ENCODE data around the gene HEG1.

DNA sequence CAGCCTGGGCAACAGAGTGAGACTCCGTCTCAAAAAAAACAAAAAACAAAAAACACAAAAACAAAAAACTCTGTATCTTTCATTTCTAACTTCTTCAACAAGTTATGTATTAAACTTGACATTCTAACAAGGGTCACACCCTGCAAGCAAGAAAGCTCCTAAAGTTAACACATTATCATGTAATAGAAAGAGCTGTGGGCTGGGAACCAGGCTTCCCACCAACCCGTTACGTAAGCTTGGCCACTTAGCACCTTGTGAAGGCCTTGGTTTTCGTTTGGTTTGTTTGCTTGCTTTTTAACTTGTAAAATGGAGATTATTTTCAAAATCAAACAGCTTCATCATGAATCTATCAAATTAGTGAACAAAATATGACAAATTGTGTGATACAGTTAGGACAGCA lies 47.0 kb downstream of the HEG1 start:
- no peak for TF ChIP-seq POLR2A (IDR thresholded peaks at IDR 0.05)
- TF ChIP-seq, protein P1, sequence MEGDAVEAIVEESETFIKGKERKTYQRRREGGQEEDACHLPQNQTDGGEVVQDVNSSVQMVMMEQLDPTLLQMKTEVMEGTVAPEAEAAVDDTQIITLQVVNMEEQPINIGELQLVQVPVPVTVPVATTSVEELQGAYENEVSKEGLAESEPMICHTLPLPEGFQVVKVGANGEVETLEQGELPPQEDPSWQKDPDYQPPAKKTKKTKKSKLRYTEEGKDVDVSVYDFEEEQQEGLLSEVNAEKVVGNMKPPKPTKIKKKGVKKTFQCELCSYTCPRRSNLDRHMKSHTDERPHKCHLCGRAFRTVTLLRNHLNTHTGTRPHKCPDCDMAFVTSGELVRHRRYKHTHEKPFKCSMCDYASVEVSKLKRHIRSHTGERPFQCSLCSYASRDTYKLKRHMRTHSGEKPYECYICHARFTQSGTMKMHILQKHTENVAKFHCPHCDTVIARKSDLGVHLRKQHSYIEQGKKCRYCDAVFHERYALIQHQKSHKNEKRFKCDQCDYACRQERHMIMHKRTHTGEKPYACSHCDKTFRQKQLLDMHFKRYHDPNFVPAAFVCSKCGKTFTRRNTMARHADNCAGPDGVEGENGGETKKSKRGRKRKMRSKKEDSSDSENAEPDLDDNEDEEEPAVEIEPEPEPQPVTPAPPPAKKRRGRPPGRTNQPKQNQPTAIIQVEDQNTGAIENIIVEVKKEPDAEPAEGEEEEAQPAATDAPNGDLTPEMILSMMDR (IDR thresholded peaks at IDR 0.05 in 4 of 5, conservative IDR thresholded peaks at IDR 0.05 in 1 of 5): no peak

Data from gastrocnemius medialis (tissue), 4 donors.